Endothelial cell of umbilical vein (primary cell): ENCODE measurements around the gene TMEM175. TPM values are rescaled to one million over a fixed set of nuclear protein-coding genes. Genes with fewer than 3 reads are reported as not detected.

Experiments used
- BruUV-seq: library from RNA; stranded (reverse); fragments of 400-500 nt; replicated peaks from 2 replicates; lab custom pipeline; 2021; lab: Mats Ljungman, UMichigan
- CTCF ChIA-PET: fragments of 300-600, 350-600 bp; sonication (Branson Sonifier 250); formaldehyde crosslinking; loops from one replicate; lab custom pipeline; 2021; ENCODE audit warnings: antibody characterized with exemption, inconsistent platforms; lab: Charles Lee
- POLR2A ChIA-PET: fragments of 300-600, 350-600 bp; sonication (Branson Sonifier 250); formaldehyde crosslinking; loops from one replicate; lab custom pipeline; 2021; ENCODE audit warnings: antibody characterized with exemption, inconsistent platforms; lab: Charles Lee
- DNase-seq: peaks from one replicate; pipeline ENCODE4 v3.0.0-alpha.2; 2011; ENCODE audit warnings: low read depth, low spot score
- FAIRE-seq: peaks from 2 replicates; lab custom pipeline; 2011; peaks lifted over from hg19 to GRCh38; lab: Jason Lieb, UNC
- H2AFZ ChIP-seq: 2 replicates; pipeline ENCODE4 v1.6.0; 2012; ENCODE audit warnings: low read depth, low read length, control low read depth, inconsistent platforms
- H3K27ac ChIP-seq: 2 replicates; pipeline ENCODE4 v1.5.1; 2011; ENCODE audit warnings: low read depth, mild to moderate bottlenecking, control low read depth, low read length, moderate library complexity; ENCODE audit not compliant: insufficient read depth
- H3K27me3 ChIP-seq, 2 experiments: 2 replicates each; pipeline versions ENCODE4 v1.6.0 to v1.6.1; 2011; ENCODE audit warnings: low read length in 2 of 2, mixed read lengths in 1 of 2; ENCODE audit not compliant: control insufficient read depth in 2 of 2, insufficient read depth in 2 of 2
- H3K36me3 ChIP-seq, 2 experiments: 2 replicates in 1 of 2; 3 replicates in 1 of 2; pipeline ENCODE4 v1.5.1; 2011; ENCODE audit warnings: low read length in 2 of 2, mild to moderate bottlenecking in 1 of 2, moderate library complexity in 1 of 2; ENCODE audit not compliant: control insufficient read depth in 2 of 2, insufficient read depth in 2 of 2; ENCODE audit errors: extremely low read depth in 1 of 2
- H3K4me1 ChIP-seq: 3 replicates; pipeline ENCODE4 v1.5.1; 2011; ENCODE audit warnings: mild to moderate bottlenecking, low read length; ENCODE audit not compliant: control insufficient read depth, insufficient read depth; ENCODE audit errors: extremely low read depth
- H3K4me2 ChIP-seq: 2 replicates; pipeline ENCODE4 v1.6.1; 2011; ENCODE audit warnings: low read length, control low read depth, mixed read lengths; ENCODE audit not compliant: insufficient read depth
- H3K4me3 ChIP-seq, 3 experiments: fragments of 200-600 bp in 1 of 3; sonication (generic), shearing (Covaris generic) in 1 of 3; replicated peaks in 1 of 3; 2 replicates each; pipeline ENCODE4 v1.5.1; 2011 to 2016; ENCODE audit warnings: control low read depth in 3 of 3, low read length in 3 of 3, mild to moderate bottlenecking in 2 of 3, inconsistent platforms in 1 of 3, low read depth in 1 of 3, moderate library complexity in 1 of 3; ENCODE audit not compliant: insufficient read depth in 1 of 3
- H3K79me2 ChIP-seq: 2 replicates; pipeline ENCODE4 v1.6.0; 2012; ENCODE audit warnings: low read length, inconsistent platforms; ENCODE audit not compliant: control insufficient read depth, insufficient read depth
- H3K9ac ChIP-seq: replicated peaks from 2 replicates; pipeline ENCODE3; 2011; ENCODE audit warnings: low read length, control low read depth; ENCODE audit not compliant: insufficient read depth; ENCODE audit errors: extremely low read depth
- H3K9me1 ChIP-seq: replicated peaks from 3 replicates; pipeline ENCODE4 v1.6.0; 2011; ENCODE audit warnings: mild to moderate bottlenecking, low read length; ENCODE audit not compliant: control insufficient read depth, insufficient read depth; ENCODE audit errors: extremely low read depth
- H3K9me3 ChIP-seq: replicated peaks from 2 replicates; pipeline ENCODE4 v1.5.1; 2012; ENCODE audit warnings: low read length, inconsistent platforms; ENCODE audit not compliant: control insufficient read depth, insufficient read depth
- H4K20me1 ChIP-seq: replicated peaks from 2 replicates; pipeline ENCODE3; 2011; ENCODE audit warnings: mild to moderate bottlenecking, low read length; ENCODE audit not compliant: control insufficient read depth, insufficient read depth; ENCODE audit errors: extremely low read depth
- CTCF ChIP-seq, 2 donors: IDR thresholded peaks; 1 replicate in 1 of 2; 2 replicates in 1 of 2; pipeline ENCODE4 v1.5.1; 2011; ENCODE audit warnings: low read length in 2 of 2, mild to moderate bottlenecking in 2 of 2, moderate library complexity in 2 of 2, control low read depth in 1 of 2, inconsistent platforms in 1 of 2, low read depth in 1 of 2; ENCODE audit not compliant: insufficient read depth in 1 of 2; ENCODE audit errors: extremely low read depth in 1 of 2
- EZH2 ChIP-seq: IDR thresholded peaks from 2 replicates; pipeline ENCODE4 v1.6.1; 2012; ENCODE audit warnings: borderline replicate concordance, low read depth, mild to moderate bottlenecking, moderate library complexity, low read length, inconsistent platforms; ENCODE audit not compliant: severe bottlenecking
- FOS ChIP-seq: IDR thresholded peaks from 2 replicates; pipeline ENCODE4 v1.6.1; 2011; ENCODE audit warnings: mild to moderate bottlenecking, low read length, moderate library complexity, borderline replicate concordance; ENCODE audit not compliant: insufficient read depth
- GATA2 ChIP-seq: IDR thresholded peaks from 2 replicates; pipeline ENCODE4 v1.7.0; 2011; ENCODE audit warnings: low read depth, mild to moderate bottlenecking, moderate library complexity, mixed read lengths, low read length; ENCODE audit not compliant: insufficient read length, insufficient read depth
- JUN ChIP-seq: IDR thresholded peaks from 2 replicates; pipeline ENCODE4 v1.6.1; 2011; ENCODE audit warnings: borderline replicate concordance, low read depth; ENCODE audit not compliant: insufficient read length, insufficient read depth
- MYC ChIP-seq: IDR thresholded peaks from one replicate; pipeline ENCODE4 v1.6.1; 2011; ENCODE audit warnings: mild to moderate bottlenecking, low read depth, low read length
- POLR2A ChIP-seq: IDR thresholded peaks from 2 replicates; pipeline ENCODE4 v1.6.1; 2012; ENCODE audit warnings: low read depth, mild to moderate bottlenecking, control low read depth, low read length
- POLR2AphosphoS5 ChIP-seq: IDR thresholded peaks from 2 replicates; pipeline ENCODE4 v1.6.1; 2012; ENCODE audit warnings: low read depth, mild to moderate bottlenecking, control low read depth, low read length, moderate library complexity; ENCODE audit not compliant: insufficient read depth
- dilution Hi-C: fragments of 300-500 bp; cut with MboI; formaldehyde crosslinking; loops from one replicate; pipeline ENCODE4 v1.15.0; 2019; ENCODE audit warnings: low sequenced_read_pairs; ENCODE audit not compliant: extremely low pct_ligation_motif_present
- intact Hi-C: fragments of 100-400 bp; cut with micrococcal nuclease; formaldehyde crosslinking; loops from one replicate; pipeline ENCODE4 v1.10.0; 2022
- polyA plus RNA-seq, 4 experiments: library from polyadenylated mRNA; depleted of rRNA in 3 of 4; stranded (reverse) in 3 of 4; unstranded in 1 of 4; fragments of >200 nt; gene quantifications; 2 replicates each; pipeline versions ENCODE4 v1.2.1 to v1.2.3, GENCODE V29; 2011 to 2012; ENCODE audit warnings: missing spikeins in 1 of 4
- total RNA-seq: library from RNA; stranded (reverse); gene quantifications from 2 replicates; pipeline ENCODE4 v1.2.3, GENCODE V29; 2021
- TF ChIP-seq, protein P1 (sequence below): IDR thresholded peaks from 2 replicates; pipeline ENCODE4 v1.6.1; 2011; ENCODE audit not compliant: insufficient read depth, insufficient read length

The TMEM175 gene
- total and polyA plus RNA-seq, 2 donors (not counting 3 experiments of a cell fraction or from before 2014, with no cell fraction given), result 21.9 to 80.1 TPM

GRCh38 chr4:958314-958665 is 26.0 kb downstream of the TMEM175 start:
- no peak for TF ChIP-seq CTCF (IDR thresholded peaks at IDR 0.05; ENCODE audit: extremely low read depth in 1 of 2, insufficient read depth in 1 of 2, low read depth in 1 of 2, low read length in 2 of 2)
- TF ChIP-seq, protein P1, sequence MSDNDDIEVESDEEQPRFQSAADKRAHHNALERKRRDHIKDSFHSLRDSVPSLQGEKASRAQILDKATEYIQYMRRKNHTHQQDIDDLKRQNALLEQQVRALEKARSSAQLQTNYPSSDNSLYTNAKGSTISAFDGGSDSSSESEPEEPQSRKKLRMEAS, result no peak
- TF ChIP-seq POLR2AphosphoS5, result no peak
- TF ChIP-seq MYC, result no peak
- TF ChIP-seq GATA2, result no peak
- TF ChIP-seq FOS, result no peak
- no peak for TF ChIP-seq POLR2A
- no peak for TF ChIP-seq EZH2
- no peak for TF ChIP-seq JUN
- Histone ChIP-seq H3K9me3 (no peaks in the 10 kb centered on the region), H3K4me3 (no peak overlapping the region), H3K27ac (no peak overlapping the region), H3K9ac (no peak overlapping the region), H4K20me1 (no peaks in the 10 kb centered on the region), H3K4me2 (no peak overlapping the region), H3K9me1 (no peaks in the 10 kb centered on the region), H2AFZ (no peak overlapping the region), H3K36me3 (peaks cover 0 to 15% of the 10 kb centered on the region in 2 experiments), H3K27me3 (no peaks in the 10 kb centered on the region), H3K4me1 (no peaks in the 10 kb centered on the region), H3K79me2 (no peaks in the 10 kb centered on the region)
- FAIRE-seq (no peak), DNase-seq (no peak)
- intact Hi-C loops, result no loop called here
- dilution Hi-C loops, result no loop called here
- CTCF ChIA-PET, result no interaction called here
- BruUV-seq, result no TSS peak
- POLR2A ChIA-PET, result no interaction called here
